ENCODE results near the gene WWP2. TPM values are rescaled to one million over a fixed set of nuclear protein-coding genes. Genes with fewer than 3 reads are reported as not detected.

The WWP2 gene
- total and polyA plus RNA-seq, 2 donors (not counting 3 experiments of a cell fraction or from before 2014, with no cell fraction given), result 17.9 to 44.9 TPM

GRCh38 chr16:69830534-69831211 lies 68.5 kb downstream of the WWP2 start:
- DNase-seq (ENCODE audit: low read depth, low spot score) (peak; percentile 80), FAIRE-seq (peak; percentile 4)
- POLR2A ChIA-PET, result no interaction called here
- CTCF ChIA-PET, result no interaction called here
- no peak overlapping the region for H3K9ac ChIP-seq (replicated peaks; ENCODE audit: extremely low read depth, insufficient read depth, low read length)
- no peak overlapping the region for H3K27ac ChIP-seq (ENCODE audit: insufficient read depth, low read depth, low read length)
- no TSS peak for BruUV-seq (replicated peaks)
- H3K36me3 ChIP-seq (ENCODE audit: control insufficient read depth in 2 of 2, extremely low read depth in 1 of 2, insufficient read depth in 2 of 2, low read length in 2 of 2), result no peaks in the 10 kb centered on the region
- H3K79me2 ChIP-seq (ENCODE audit: control insufficient read depth, insufficient read depth, low read length), result no peaks in the 10 kb centered on the region
- H3K4me3 ChIP-seq (replicated peaks in 1 of 3; ENCODE audit: insufficient read depth in 1 of 3, low read depth in 1 of 3, low read length in 3 of 3), result no peak overlapping the region
- dilution Hi-C loops (cut with MboI; ENCODE audit: extremely low pct_ligation_motif_present, low sequenced_read_pairs) (no loop called here), intact Hi-C loops (cut with micrococcal nuclease) (loop anchor here (2.0 kb wide), 1 partner anchor 18 kb away; no protein-coding TSS in a partner anchor)
- TF ChIP-seq JUN (IDR thresholded peaks at IDR 0.05; ENCODE audit: borderline replicate concordance, insufficient read depth, insufficient read length, low read depth) (no peak), EZH2 (IDR thresholded peaks at IDR 0.05; ENCODE audit: borderline replicate concordance, low read depth, low read length, severe bottlenecking) (no peak), MAX (IDR thresholded peaks at IDR 0.05; ENCODE audit: insufficient read depth, insufficient read length) (no peak), FOS (IDR thresholded peaks at IDR 0.05; ENCODE audit: borderline replicate concordance, insufficient read depth, low read length) (no peak), GATA2 (IDR thresholded peaks at IDR 0.05; ENCODE audit: insufficient read depth, insufficient read length, low read depth, low read length) (no peak), POLR2AphosphoS5 (IDR thresholded peaks at IDR 0.05; ENCODE audit: insufficient read depth, low read depth, low read length) (no peak), POLR2A (IDR thresholded peaks at IDR 0.05; ENCODE audit: low read depth, low read length) (no peak), MYC (IDR thresholded peaks at IDR 0.05; ENCODE audit: low read depth, low read length) (no peak)
- TF ChIP-seq, protein P1, sequence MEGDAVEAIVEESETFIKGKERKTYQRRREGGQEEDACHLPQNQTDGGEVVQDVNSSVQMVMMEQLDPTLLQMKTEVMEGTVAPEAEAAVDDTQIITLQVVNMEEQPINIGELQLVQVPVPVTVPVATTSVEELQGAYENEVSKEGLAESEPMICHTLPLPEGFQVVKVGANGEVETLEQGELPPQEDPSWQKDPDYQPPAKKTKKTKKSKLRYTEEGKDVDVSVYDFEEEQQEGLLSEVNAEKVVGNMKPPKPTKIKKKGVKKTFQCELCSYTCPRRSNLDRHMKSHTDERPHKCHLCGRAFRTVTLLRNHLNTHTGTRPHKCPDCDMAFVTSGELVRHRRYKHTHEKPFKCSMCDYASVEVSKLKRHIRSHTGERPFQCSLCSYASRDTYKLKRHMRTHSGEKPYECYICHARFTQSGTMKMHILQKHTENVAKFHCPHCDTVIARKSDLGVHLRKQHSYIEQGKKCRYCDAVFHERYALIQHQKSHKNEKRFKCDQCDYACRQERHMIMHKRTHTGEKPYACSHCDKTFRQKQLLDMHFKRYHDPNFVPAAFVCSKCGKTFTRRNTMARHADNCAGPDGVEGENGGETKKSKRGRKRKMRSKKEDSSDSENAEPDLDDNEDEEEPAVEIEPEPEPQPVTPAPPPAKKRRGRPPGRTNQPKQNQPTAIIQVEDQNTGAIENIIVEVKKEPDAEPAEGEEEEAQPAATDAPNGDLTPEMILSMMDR (IDR thresholded peaks at IDR 0.05; ENCODE audit: extremely low read depth in 1 of 2, insufficient read depth in 1 of 2, low read depth in 1 of 2, low read length in 2 of 2), result no peak
- no peaks in the 10 kb centered on the region for H3K9me1 ChIP-seq (replicated peaks; ENCODE audit: control insufficient read depth, extremely low read depth, insufficient read depth, low read length)
- peaks cover 10% of the 10 kb centered on the region for H3K4me1 ChIP-seq (ENCODE audit: control insufficient read depth, extremely low read depth, insufficient read depth, low read length)
- H4K20me1 ChIP-seq (replicated peaks; ENCODE audit: control insufficient read depth, extremely low read depth, insufficient read depth, low read length), result no peaks in the 10 kb centered on the region
- H3K9me3 ChIP-seq (replicated peaks; ENCODE audit: control insufficient read depth, insufficient read depth, low read length), result no peaks in the 10 kb centered on the region
- no peak overlapping the region for H3K4me2 ChIP-seq (ENCODE audit: insufficient read depth, low read length)
- no peaks in the 10 kb centered on the region for H3K27me3 ChIP-seq (ENCODE audit: control insufficient read depth in 2 of 2, insufficient read depth in 2 of 2, low read length in 2 of 2)
- peak overlapping the region; percentile 17 for H2AFZ ChIP-seq (ENCODE audit: low read depth, low read length)

Data from endothelial cell of umbilical vein (primary cell).